ENCODE results near the gene SUPT3H.

SUPT3H gene

GRCh38 chr6:45377554-45378333 lies at the start of gene SUPT3H:
Gene SUPT3H, minus strand, starts transcription at chr6:45377934.
- DNase-seq: no peak

GRCh38 chr6:45426251-45426650 lies 48.5 kb upstream of the SUPT3H start:
- no peak for DNase-seq

- DNase-seq: no peak
These were observed 46.7 kb upstream of the SUPT3H start for GRCh38 chr6:45424451-45424861.

GRCh38 chr6:45423824-45424450 lies 46.2 kb upstream of the SUPT3H start:
- no peak for DNase-seq

- no peak for DNase-seq
These were observed 45.5 kb upstream of the SUPT3H start for GRCh38 chr6:45423111-45423823.

- no peak for DNase-seq
These were observed 44.9 kb upstream of the SUPT3H start for GRCh38 chr6:45422503-45423110.

- DNase-seq: no peak
These were observed 44.2 kb upstream of the SUPT3H start for GRCh38 chr6:45421709-45422502.

- no peak for DNase-seq
These were observed 43.4 kb upstream of the SUPT3H start for GRCh38 chr6:45420909-45421708.

- no peak for DNase-seq
These were observed 42.6 kb upstream of the SUPT3H start for GRCh38 chr6:45420083-45420908.

- no peak for DNase-seq
These were observed 41.9 kb upstream of the SUPT3H start for GRCh38 chr6:45419571-45420082.

GRCh38 chr6:45417436-45417835 lies 39.7 kb upstream of the SUPT3H start:
- no peak for DNase-seq

- DNase-seq: no peak
These were observed 39.0 kb upstream of the SUPT3H start for GRCh38 chr6:45416700-45417099.

- DNase-seq: no peak
These were observed 38.2 kb upstream of the SUPT3H start for GRCh38 chr6:45415788-45416518.

- DNase-seq: no peak
These were observed 37.6 kb upstream of the SUPT3H start for GRCh38 chr6:45415315-45415714.

- no peak for DNase-seq
These were observed 34.2 kb upstream of the SUPT3H start for GRCh38 chr6:45411959-45412358.

- no peak for DNase-seq
These were observed 22.3 kb upstream of the SUPT3H start for GRCh38 chr6:45400021-45400420.

GRCh38 chr6:45398075-45398813 lies 20.5 kb upstream of the SUPT3H start:
- DNase-seq: no peak

- DNase-seq: no peak
These were observed 16.9 kb upstream of the SUPT3H start for GRCh38 chr6:45394586-45395095.

- DNase-seq: no peak
These were observed 10.6 kb upstream of the SUPT3H start for GRCh38 chr6:45388328-45388727.
